K562 (cell line): ENCODE results near the gene SOX14. TPM values are rescaled to one million over a fixed set of nuclear protein-coding genes. Genes with fewer than 3 reads are reported as not detected.

ENCODE experiments used
- ATAC-seq: fragments of 200-7000 bp; cut with Tn5 transposase; 3 replicates; pipeline ENCODE4 v1.9.1; 2020; ENCODE audit warnings: moderate library complexity
- BruUV-seq: library from RNA; stranded (reverse); fragments of 400-500 nt; replicated peaks from 2 replicates; lab custom pipeline; 2021; lab: Mats Ljungman, UMichigan
- CTCF ChIA-PET: fragments of 300-600 bp; formaldehyde crosslinking; extraction: SDS; loops from one replicate; lab custom pipeline; 2021; ENCODE audit warnings: low intra/inter-chr PET ratio; lab: Yijun Ruan, JAX
- POLR2A ChIA-PET: fragments of 300-600, 350-650 bp; sonication (Branson Sonifier 250); formaldehyde crosslinking; extraction: SDS; loops from one replicate; lab custom pipeline; 2021; ENCODE audit warnings: antibody characterized with exemption, inconsistent platforms; lab: Yijun Ruan, JAX
- DNase-seq, 4 experiments: peaks; one replicate each; pipeline versions ENCODE4 v3.0.0 to v3.0.0-alpha.2; 2011 to 2018; ENCODE audit warnings: low spot score in 3 of 4, mixed read lengths in 3 of 4; ENCODE audit errors: extremely low read depth in 1 of 4
- FAIRE-seq: peaks from 2 replicates; lab custom pipeline; 2011; peaks lifted over from hg19 to GRCh38; lab: Jason Lieb, UNC
- H2AFZ ChIP-seq: 2 replicates; pipeline ENCODE4 v1.6.0; 2011; ENCODE audit warnings: low read depth, low read length, control low read depth, inconsistent platforms
- H3K27ac ChIP-seq: fragments of 200-600 bp; 3 replicates; pipeline ENCODE4 v1.8.0; 2011; ENCODE audit warnings: low read depth, mild to moderate bottlenecking, control low read depth, inconsistent platforms, low read length, moderate library complexity, mixed read lengths; ENCODE audit errors: extremely low read depth
- H3K27me3 ChIP-seq, 2 experiments: fragments of 300-600 bp in 1 of 2; 2 replicates in 1 of 2; 3 replicates in 1 of 2; pipeline versions ENCODE4 v1.6.0 to v1.8.0; 2011; ENCODE audit warnings: inconsistent platforms in 2 of 2, low read length in 2 of 2, mild to moderate bottlenecking in 1 of 2, mixed read lengths in 1 of 2, moderate library complexity in 1 of 2; ENCODE audit not compliant: control insufficient read depth in 2 of 2, insufficient read depth in 2 of 2
- H3K36me3 ChIP-seq: fragments of 300-600 bp; 3 replicates; pipeline ENCODE4 v1.8.0; 2011; ENCODE audit warnings: mild to moderate bottlenecking, low read length, inconsistent platforms; ENCODE audit not compliant: control insufficient read depth, insufficient read depth
- H3K4me1 ChIP-seq, 2 experiments: fragments of 200-600 bp in 1 of 2; replicated peaks in 1 of 2; 2 replicates in 1 of 2; 3 replicates in 1 of 2; pipeline versions ENCODE4 v1.5.1 to v1.8.0; 2011; ENCODE audit warnings: inconsistent platforms in 2 of 2, low read length in 2 of 2, mild to moderate bottlenecking in 1 of 2, mixed read lengths in 1 of 2, moderate library complexity in 1 of 2; ENCODE audit not compliant: control insufficient read depth in 2 of 2, insufficient read depth in 2 of 2
- H3K4me2 ChIP-seq: 2 replicates; pipeline ENCODE4 v1.6.1; 2011; ENCODE audit warnings: low read length, control low read depth, inconsistent platforms, mixed read lengths; ENCODE audit not compliant: insufficient read depth
- H3K4me3 ChIP-seq: fragments of 200-600 bp; sonication (generic), shearing (Covaris generic); 2 replicates; pipeline ENCODE4 v1.5.1; 2016; ENCODE audit warnings: control low read depth, inconsistent platforms
- H3K79me2 ChIP-seq: fragments of 200-600 bp; 3 replicates; pipeline ENCODE4 v1.8.0; 2011; ENCODE audit warnings: low read length, inconsistent platforms; ENCODE audit not compliant: control insufficient read depth, insufficient read depth
- H3K9ac ChIP-seq, 2 experiments: 2 replicates each; pipeline versions ENCODE4 v1.6.0 to v1.6.1; 2011; ENCODE audit warnings: low read depth in 2 of 2, low read length in 2 of 2, control low read depth in 1 of 2, inconsistent platforms in 1 of 2, mild to moderate bottlenecking in 1 of 2, mixed read lengths in 1 of 2; ENCODE audit not compliant: insufficient read depth in 1 of 2
- H3K9me1 ChIP-seq: one replicate; pipeline ENCODE4 v1.6.0; 2011; ENCODE audit warnings: inconsistent platforms, mild to moderate bottlenecking, low read length, moderate library complexity; ENCODE audit not compliant: control insufficient read depth, insufficient read depth
- H3K9me3 ChIP-seq: replicated peaks from 2 replicates; pipeline ENCODE4 v1.5.1; 2011; ENCODE audit warnings: low read depth, low read length, inconsistent platforms; ENCODE audit not compliant: control insufficient read depth, insufficient read depth
- H4K20me1 ChIP-seq: replicated peaks from 2 replicates; pipeline ENCODE4 v1.6.1; 2011; ENCODE audit warnings: low read length, inconsistent platforms, mixed read lengths; ENCODE audit not compliant: control insufficient read depth, insufficient read depth
- NR0B1 ChIP-seq: fragments of 450-650 bp; IDR thresholded peaks from one replicate; pipeline ENCODE4 v1.6.1; 2018; ENCODE audit warnings: mild to moderate bottlenecking, moderate library complexity; ENCODE audit not compliant: partially characterized antibody
- RBM25 ChIP-seq: fragments of 200-400 bp; formaldehyde crosslinking; IDR thresholded peaks from 2 replicates; pipeline ENCODE4 v1.6.1; 2018; ENCODE audit warnings: low read length, low read depth, moderate library complexity; ENCODE audit not compliant: severe bottlenecking
- whole genome bisulfite sequencing: fragments of 100-300 bp; shearing (Covaris generic); methylation state at CpG from one replicate; pipeline ENCODE4 v1.1.6; 2016; ENCODE audit warnings: low coverage, mixed read lengths; ENCODE audit not compliant: insufficient coverage; ENCODE audit errors: missing lambda C conversion rate; 5-methylcytosine and 5-hydroxymethylcytosine counted together
- in situ Hi-C: fragments of 300-500 bp; cut with MboI; formaldehyde crosslinking; loops from 4 replicates; pipeline ENCODE4 v1.15.0; 2018; ENCODE audit warnings: inconsistent platforms, mixed read lengths
- intact Hi-C: fragments of 100-400 bp; cut with micrococcal nuclease; formaldehyde crosslinking; loops from 2 replicates; pipeline ENCODE4 v1.14.2; 2022
- polyA plus RNA-seq, 8 experiments: library from polyadenylated mRNA; depleted of rRNA in 4 of 8; stranded (reverse) in 5 of 8; unstranded in 3 of 8; fragments of >200 nt; fragmentation: Nextera tagmentation in 2 of 8; fragmentation: Illumina TruSeq in 1 of 8; extraction: Ambion mirVana in 2 of 8; extraction: Trizol in 1 of 8; gene quantifications; 2 replicates each; pipeline versions ENCODE4 v1.2.1 to v1.2.3, GENCODE V29; 2011 to 2014; ENCODE audit warnings: inconsistent platforms in 1 of 8, missing spikeins in 1 of 8
- total RNA-seq, 7 experiments: library from RNA; depleted of rRNA in 6 of 7; stranded (reverse); fragments of >200 nt in 6 of 7; fragmentation: Illumina TruSeq in 2 of 7; extraction: Trizol in 2 of 7; gene quantifications; 2 replicates each; pipeline versions ENCODE4 v1.2.1 to v1.2.3, GENCODE V29; 2011 to 2021; ENCODE audit warnings: low replicate concordance in 1 of 7

SOX14 gene
- total and polyA plus RNA-seq, 9 of the 15 experiments (the other 6 are each of a cell fraction or from before 2014, with no cell fraction given), result not detected

- peaks cover 8 to 54% of the 10 kb centered on the region in 2 experiments; a peak in 3 of 5 replicates for H3K27me3 ChIP-seq
- 4% methylated on average over 23 of the region's 34 CpGs for WGBS
- intact Hi-C loops, result no loop called here
Measured at GRCh38 chr3:137762674-137763593, 1.2 kb upstream of the SOX14 start.

More at GRCh38 chr3:137762674-137763593, 1.2 kb upstream of the SOX14 start:
- no peaks in the 10 kb centered on the region for H3K9me3 ChIP-seq
- no peaks in the 10 kb centered on the region for H4K20me1 ChIP-seq
- in situ Hi-C loops, result no loop called here
- H3K27ac ChIP-seq, result no peak overlapping the region
- peak; percentile 39 for TF ChIP-seq RBM25
- no peak for TF ChIP-seq NR0B1
- CTCF ChIA-PET, result no interaction called here
- POLR2A ChIA-PET, result no interaction called here
- H3K79me2 ChIP-seq, result no peaks in the 10 kb centered on the region
- no peak overlapping the region for H3K4me3 ChIP-seq
- H2AFZ ChIP-seq, result no peak overlapping the region
- H3K4me2 ChIP-seq, result no peak overlapping the region
- FAIRE-seq (no peak), DNase-seq (no peak), ATAC-seq (no peak)
- BruUV-seq, result no TSS peak
- H3K4me1 ChIP-seq, result peaks cover 0 to 3% of the 10 kb centered on the region in 2 experiments; a peak in 1 of 5 replicates
- no peaks in the 10 kb centered on the region for H3K36me3 ChIP-seq
- H3K9ac ChIP-seq, result no peak overlapping the region
- H3K9me1 ChIP-seq, result no peaks in the 10 kb centered on the region
